Neuronal stem cell (in vitro differentiated cells): Measurements from ENCODE around the gene GRID1.

Experiments
- DNase-seq: peaks from one replicate; pipeline ENCODE4 v3.0.0-alpha.2; 2013; ENCODE audit warnings: low spot score
- H2AFZ ChIP-seq: one replicate; pipeline ENCODE4 v1.6.1; 2013; ENCODE audit warnings: mild to moderate bottlenecking, low read length, inconsistent platforms
- H2AK5ac ChIP-seq: 2 replicates; pipeline ENCODE4 v1.6.1; 2013; ENCODE audit warnings: low read depth, mild to moderate bottlenecking, inconsistent platforms, low read length, moderate library complexity, mixed read lengths
- H2BK120ac ChIP-seq: 2 replicates; pipeline ENCODE4 v1.6.1; 2013; ENCODE audit warnings: low read depth, mild to moderate bottlenecking, inconsistent platforms, low read length, moderate library complexity, mixed read lengths
- H2BK12ac ChIP-seq: one replicate; pipeline ENCODE4 v1.6.1; 2013; ENCODE audit warnings: low read length, inconsistent platforms
- H2BK15ac ChIP-seq: 2 replicates; pipeline ENCODE4 v1.6.1; 2013; ENCODE audit warnings: mild to moderate bottlenecking, low read length, inconsistent platforms, mixed read lengths
- H2BK5ac ChIP-seq: one replicate; pipeline ENCODE4 v1.6.1; 2013; ENCODE audit warnings: inconsistent platforms, mild to moderate bottlenecking, low read length, moderate library complexity
- H3K14ac ChIP-seq: one replicate; pipeline ENCODE4 v1.6.1; 2013; ENCODE audit warnings: low read length, inconsistent platforms
- H3K18ac ChIP-seq: 2 replicates; pipeline ENCODE4 v1.6.1; 2013; ENCODE audit warnings: low read length, inconsistent platforms
- H3K23ac ChIP-seq: 2 replicates; pipeline ENCODE4 v1.6.1; 2013; ENCODE audit warnings: low read depth, mild to moderate bottlenecking, mixed read lengths, low read length, inconsistent platforms; ENCODE audit not compliant: poor library complexity
- H3K27ac ChIP-seq: replicated peaks from 3 replicates; pipeline ENCODE4 v1.5.1; 2013; ENCODE audit warnings: low read length, inconsistent platforms
- H3K27me3 ChIP-seq, 3 experiments: 2 replicates each; pipeline ENCODE4 v1.6.1; 2013; ENCODE audit warnings: low read length in 3 of 3, mild to moderate bottlenecking in 2 of 3, inconsistent platforms in 1 of 3, low read depth in 1 of 3, mixed read lengths in 1 of 3, moderate library complexity in 1 of 3; ENCODE audit not compliant: control insufficient read depth in 3 of 3, insufficient read depth in 3 of 3
- H3K36me3 ChIP-seq, 2 donors: replicated peaks in 1 of 2; 2 replicates each; pipeline ENCODE4 v1.6.1; 2013; ENCODE audit warnings: low read length in 2 of 2; ENCODE audit not compliant: control insufficient read depth in 2 of 2, insufficient read depth in 2 of 2
- H3K4ac ChIP-seq: 2 replicates; pipeline ENCODE4 v1.6.1; 2013; ENCODE audit warnings: inconsistent platforms, mild to moderate bottlenecking, low read length, moderate library complexity
- H3K4me1 ChIP-seq, 2 donors: 1 replicate in 1 of 2; 2 replicates in 1 of 2; pipeline ENCODE4 v1.6.1; 2013; ENCODE audit warnings: low read length in 2 of 2, low read depth in 1 of 2; ENCODE audit not compliant: control insufficient read depth in 2 of 2, insufficient read depth in 1 of 2
- H3K4me2 ChIP-seq: one replicate; pipeline ENCODE4 v1.6.1; 2013; ENCODE audit warnings: mild to moderate bottlenecking, low read length, inconsistent platforms; ENCODE audit not compliant: insufficient read depth, poor library complexity, severe bottlenecking
- H3K4me3 ChIP-seq, 2 donors: 2 replicates each; pipeline ENCODE4 v1.5.1; 2013; ENCODE audit warnings: low read length in 2 of 2, mild to moderate bottlenecking in 2 of 2, inconsistent platforms in 1 of 2, moderate library complexity in 1 of 2
- H3K79me1 ChIP-seq: one replicate; pipeline ENCODE4 v1.6.1; 2013; ENCODE audit warnings: low read depth, mild to moderate bottlenecking, inconsistent platforms, low read length, moderate library complexity
- H3K9ac ChIP-seq: one replicate; pipeline ENCODE4 v1.6.1; 2013; ENCODE audit warnings: mild to moderate bottlenecking, low read depth, low read length, inconsistent platforms; ENCODE audit not compliant: poor library complexity
- H3K9me3 ChIP-seq, 2 donors: replicated peaks in 1 of 2; 2 replicates each; pipeline versions ENCODE3 to v1.6.1; 2013; ENCODE audit warnings: low read length in 2 of 2, mild to moderate bottlenecking in 2 of 2, inconsistent platforms in 1 of 2, low read depth in 1 of 2, mixed read lengths in 1 of 2, moderate library complexity in 1 of 2; ENCODE audit not compliant: control insufficient read depth in 2 of 2, insufficient read depth in 1 of 2
- H4K8ac ChIP-seq: one replicate; pipeline ENCODE4 v1.6.1; 2013; ENCODE audit warnings: low read depth, mild to moderate bottlenecking, inconsistent platforms, low read length, moderate library complexity
- H4K91ac ChIP-seq: one replicate; pipeline ENCODE4 v1.6.1; 2013; ENCODE audit warnings: low read length, low read depth, mild to moderate bottlenecking, inconsistent platforms; ENCODE audit not compliant: poor library complexity
- WGBS, 2 donors: extraction: QIAGEN DNeasy Blood & Tissue Kit; methylation state at CpG; one replicate each; pipeline ENCODE4 v1.1.7; 2013; ENCODE audit warnings: missing lambda C conversion rate in 2 of 2, mixed read lengths in 1 of 2; ENCODE audit not compliant: insufficient read length in 2 of 2, insufficient replicate concordance in 1 of 2; ENCODE audit errors: extremely low coverage in 2 of 2; 5-methylcytosine and 5-hydroxymethylcytosine counted together

The GRID1 gene

DNA sequence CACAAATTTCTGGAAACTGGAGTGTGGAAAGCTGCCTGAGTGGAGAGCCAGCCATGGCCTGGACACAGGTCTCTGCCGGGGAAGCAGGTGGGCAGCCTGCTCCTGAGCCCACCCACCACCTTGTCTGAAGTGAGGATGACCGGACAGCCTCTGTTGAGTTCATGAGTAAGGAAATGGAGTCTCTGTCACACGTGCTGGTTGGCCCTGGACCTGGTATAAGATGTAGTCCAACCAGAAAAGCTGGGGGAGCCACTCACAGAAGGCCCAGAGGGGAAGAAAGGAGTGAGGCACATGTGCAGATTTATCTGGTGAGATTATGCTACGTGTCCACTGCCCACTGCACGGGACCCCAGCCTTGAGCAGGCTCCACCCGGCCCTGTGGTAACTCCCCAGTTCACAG lies 383.5 kb downstream of the GRID1 start:
- DNase-seq = no peak
- Histone ChIP-seq H2BK120ac (no peak overlapping the region), H3K27ac (no peak overlapping the region), H3K27me3 (no peaks in the 10 kb centered on the region), H3K79me1 (no peaks in the 10 kb centered on the region), H3K23ac (no peak overlapping the region), H2AK5ac (no peak overlapping the region), H3K14ac (no peak overlapping the region), H2BK12ac (no peak overlapping the region), H2BK15ac (no peak overlapping the region), H3K4me1 (no peaks in the 10 kb centered on the region), H3K18ac (no peak overlapping the region), H4K91ac (no peak overlapping the region), H3K4ac (no peak overlapping the region), H3K9ac (no peak overlapping the region), H4K8ac (no peak overlapping the region), H3K9me3 (peaks cover 0 to 2% of the 10 kb centered on the region in 2 donors), H3K4me3 (no peak overlapping the region), H2AFZ (no peak overlapping the region), H3K36me3 (no peaks in the 10 kb centered on the region), H3K4me2 (no peak overlapping the region), H2BK5ac (no peak overlapping the region)
- no CpG with 5 or more reads among the region's 6 CpGs for WGBS, 2 donors

DNA sequence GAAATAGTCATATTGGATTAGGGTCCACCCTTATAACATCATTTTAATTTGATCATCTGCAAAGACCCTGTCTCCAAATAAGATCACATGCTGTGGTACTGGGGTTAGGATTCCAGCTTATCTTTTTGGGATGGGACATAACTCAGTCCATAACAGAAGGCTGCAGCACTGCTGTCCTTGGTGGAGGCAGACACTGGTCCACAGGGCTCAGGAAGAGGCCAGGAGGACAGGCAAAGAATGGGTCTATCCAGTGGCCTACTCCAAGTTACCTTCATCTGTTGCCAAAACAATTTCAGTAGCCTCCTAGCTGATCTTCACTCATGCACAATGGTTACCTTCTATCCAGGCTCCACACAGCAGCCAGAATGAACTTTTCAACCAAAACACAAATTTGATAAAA lies 387.0 kb downstream of the GRID1 start:
- no peak for DNase-seq
- H3K23ac ChIP-seq = no peak overlapping the region
- no peak overlapping the region for H3K4me3 ChIP-seq
- no peaks in the 10 kb centered on the region for H3K4me1 ChIP-seq
- no peak overlapping the region for H3K9ac ChIP-seq
- H3K27me3 ChIP-seq = no peaks in the 10 kb centered on the region
- no peak overlapping the region for H2AK5ac ChIP-seq
- no peak overlapping the region for H3K14ac ChIP-seq
- H2AFZ ChIP-seq = no peak overlapping the region
- H3K4ac ChIP-seq = no peak overlapping the region
- no peak overlapping the region for H3K4me2 ChIP-seq
- no peak overlapping the region for H4K91ac ChIP-seq
- no peaks in the 10 kb centered on the region for H3K36me3 ChIP-seq
- H2BK15ac ChIP-seq = no peak overlapping the region
- H3K79me1 ChIP-seq = no peaks in the 10 kb centered on the region
- peaks cover 0 to 2% of the 10 kb centered on the region in 2 donors for H3K9me3 ChIP-seq
- H2BK12ac ChIP-seq = no peak overlapping the region
- no peak overlapping the region for H4K8ac ChIP-seq
- H3K27ac ChIP-seq = no peak overlapping the region
- no peak overlapping the region for H2BK5ac ChIP-seq
- no peak overlapping the region for H2BK120ac ChIP-seq
- H3K18ac ChIP-seq = no peak overlapping the region

DNA sequence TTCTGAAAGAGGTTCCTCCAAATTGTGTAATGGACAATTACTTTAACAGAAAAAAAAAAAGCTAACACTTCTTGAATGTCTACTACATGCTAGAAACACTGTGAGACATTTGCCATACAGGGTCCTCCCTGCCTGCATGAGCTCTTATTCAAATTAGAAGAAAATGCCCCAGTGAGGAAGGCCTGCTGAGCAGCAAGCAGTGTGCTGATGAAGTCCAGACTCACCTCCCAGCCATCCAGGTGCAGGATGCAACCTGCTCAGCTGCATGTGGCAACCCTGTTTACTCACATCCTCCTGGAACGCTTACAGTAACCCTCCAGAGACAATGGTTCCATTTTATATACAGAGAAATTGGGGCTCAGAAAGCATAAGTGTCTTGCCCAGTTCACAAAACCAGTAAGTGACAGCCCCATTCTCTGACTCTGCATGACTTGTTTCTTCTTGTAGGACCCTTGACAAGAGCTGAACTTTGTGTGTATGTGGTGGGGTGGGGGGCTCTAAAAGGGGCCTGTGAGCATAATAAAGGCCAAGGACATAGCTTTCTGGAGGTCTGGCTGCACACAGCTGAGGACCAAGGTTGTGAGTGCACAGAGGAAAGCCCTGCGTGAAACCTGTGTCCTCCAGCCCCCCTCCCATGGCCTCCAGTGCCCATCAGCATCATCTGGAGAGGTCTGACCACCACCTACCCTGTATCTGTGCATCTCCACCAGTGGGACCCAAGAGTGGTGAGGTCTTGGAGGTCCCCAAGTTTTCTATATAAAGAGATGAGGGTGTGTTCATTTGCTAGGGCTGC lies 387.8 kb downstream of the GRID1 start:
- no peak overlapping the region for H3K4me2 ChIP-seq
- H3K4ac ChIP-seq = no peak overlapping the region
- H2BK5ac ChIP-seq = no peak overlapping the region
- no peaks in the 10 kb centered on the region for H3K27me3 ChIP-seq
- no peak for DNase-seq
- no peak overlapping the region for H2BK120ac ChIP-seq
- no peaks in the 10 kb centered on the region for H3K4me1 ChIP-seq
- no peak overlapping the region for H4K91ac ChIP-seq
- H3K14ac ChIP-seq = no peak overlapping the region
- H3K9ac ChIP-seq = no peak overlapping the region
- H3K18ac ChIP-seq = no peak overlapping the region
- H2BK12ac ChIP-seq = no peak overlapping the region
- H3K36me3 ChIP-seq = no peaks in the 10 kb centered on the region
- H2AFZ ChIP-seq = no peak overlapping the region
- H3K9me3 ChIP-seq = peaks cover 0 to 2% of the 10 kb centered on the region in 2 donors
- H2BK15ac ChIP-seq = no peak overlapping the region
- no peak overlapping the region for H3K23ac ChIP-seq
- H3K79me1 ChIP-seq = no peaks in the 10 kb centered on the region
- H3K27ac ChIP-seq = no peak overlapping the region
- no peak overlapping the region for H3K4me3 ChIP-seq
- no CpG with 5 or more reads among the region's 2 CpGs for WGBS, 2 donors
- no peak overlapping the region for H4K8ac ChIP-seq
- no peak overlapping the region for H2AK5ac ChIP-seq

DNA sequence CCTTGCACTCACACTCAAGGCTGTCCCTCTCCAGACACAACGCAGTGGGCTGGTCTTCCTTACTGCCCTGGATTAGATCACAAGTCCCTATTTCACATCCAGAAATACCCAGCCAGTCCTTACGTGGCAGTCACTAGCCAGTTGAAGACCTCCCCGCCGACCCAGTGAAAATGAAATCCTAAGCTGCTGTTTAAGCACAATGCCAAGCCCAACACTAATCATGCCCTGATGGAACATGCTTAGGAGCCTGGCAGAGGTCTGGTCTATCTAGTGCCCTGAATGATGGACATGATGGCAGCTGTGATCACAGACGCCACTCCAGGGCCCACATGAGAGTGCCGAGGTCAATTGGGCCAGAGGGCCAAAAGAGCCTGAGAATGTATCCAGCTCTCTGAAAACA lies 389.0 kb downstream of the GRID1 start:
- Histone ChIP-seq H3K79me1 (no peaks in the 10 kb centered on the region), H3K23ac (no peak overlapping the region), H2BK5ac (no peak overlapping the region), H3K27me3 (no peaks in the 10 kb centered on the region), H2AFZ (no peak overlapping the region), H3K4ac (no peak overlapping the region), H4K91ac (no peak overlapping the region), H3K36me3 (no peaks in the 10 kb centered on the region), H3K18ac (no peak overlapping the region), H2BK120ac (no peak overlapping the region), H3K14ac (no peak overlapping the region), H4K8ac (no peak overlapping the region), H2BK12ac (no peak overlapping the region), H2AK5ac (no peak overlapping the region), H3K4me3 (no peak overlapping the region), H3K9me3 (peaks cover 0 to 2% of the 10 kb centered on the region in 2 donors), H3K4me1 (no peaks in the 10 kb centered on the region), H3K27ac (no peak overlapping the region), H3K9ac (no peak overlapping the region), H2BK15ac (no peak overlapping the region), H3K4me2 (no peak overlapping the region)
- WGBS, 2 donors = no CpG with 5 or more reads among the region's 6 CpGs
- no peak for DNase-seq
